ENCODE data around the gene GABBR2.

Gene GABBR2

GRCh38 chr9:98365227-98365669 lies 343.5 kb downstream of the GABBR2 start:
- no peak for DNase-seq

GRCh38 chr9:98364086-98364485 lies 344.6 kb downstream of the GABBR2 start:
- no peak for DNase-seq

GRCh38 chr9:98363644-98364043 lies 345.1 kb downstream of the GABBR2 start:
- DNase-seq: no peak

GRCh38 chr9:98362624-98363252 lies 346.0 kb downstream of the GABBR2 start:
- no peak for DNase-seq

GRCh38 chr9:98361645-98362044 lies 347.1 kb downstream of the GABBR2 start:
- no peak for DNase-seq

- no peak for DNase-seq
These were observed 348.5 kb downstream of the GABBR2 start for GRCh38 chr9:98360176-98360708.

GRCh38 chr9:98359569-98359968 lies 349.2 kb downstream of the GABBR2 start:
- no peak for DNase-seq

- DNase-seq: no peak
These were observed 350.7 kb downstream of the GABBR2 start for GRCh38 chr9:98357921-98358535.

GRCh38 chr9:98356953-98357690 lies 351.6 kb downstream of the GABBR2 start:
- no peak for DNase-seq

GRCh38 chr9:98356326-98356725 lies 352.4 kb downstream of the GABBR2 start:
- DNase-seq: no peak

GRCh38 chr9:98351370-98351769 lies 357.4 kb downstream of the GABBR2 start:
- DNase-seq: no peak

GRCh38 chr9:98347642-98348041 lies 361.1 kb downstream of the GABBR2 start:
- no peak for DNase-seq

GRCh38 chr9:98345011-98345410 lies 363.7 kb downstream of the GABBR2 start:
- no peak for DNase-seq

GRCh38 chr9:98344581-98344980 lies 364.2 kb downstream of the GABBR2 start:
- no peak for DNase-seq

- DNase-seq: no peak
These were observed 365.9 kb downstream of the GABBR2 start for GRCh38 chr9:98342820-98343210.

GRCh38 chr9:98342098-98342819 lies 366.5 kb downstream of the GABBR2 start:
- DNase-seq: no peak

- no peak for DNase-seq
These were observed 367.3 kb downstream of the GABBR2 start for GRCh38 chr9:98341157-98342097.

- no peak for DNase-seq
These were observed 368.5 kb downstream of the GABBR2 start for GRCh38 chr9:98339987-98340800.

- no peak for DNase-seq
These were observed 373.1 kb downstream of the GABBR2 start for GRCh38 chr9:98335661-98336060.

- no peak for DNase-seq
These were observed 373.9 kb downstream of the GABBR2 start for GRCh38 chr9:98334796-98335195.
